GM19099 (cell line): ENCODE data around the gene PLEKHG3.

Source experiments
- POLR2A ChIP-seq: IDR thresholded peaks from 3 replicates; pipeline ENCODE4 v1.6.1; 2011; ENCODE audit warnings: low read depth; ENCODE audit not compliant: insufficient read length; ENCODE audit errors: extremely low read depth

PLEKHG3 gene

GRCh38 chr14:64700290-64700689, 3.9 kb upstream of the PLEKHG3 start:
- no peak for TF ChIP-seq POLR2A

- TF ChIP-seq POLR2A = no peak
These were observed 3.3 kb upstream of the PLEKHG3 start for GRCh38 chr14:64700894-64701293.

DNA sequence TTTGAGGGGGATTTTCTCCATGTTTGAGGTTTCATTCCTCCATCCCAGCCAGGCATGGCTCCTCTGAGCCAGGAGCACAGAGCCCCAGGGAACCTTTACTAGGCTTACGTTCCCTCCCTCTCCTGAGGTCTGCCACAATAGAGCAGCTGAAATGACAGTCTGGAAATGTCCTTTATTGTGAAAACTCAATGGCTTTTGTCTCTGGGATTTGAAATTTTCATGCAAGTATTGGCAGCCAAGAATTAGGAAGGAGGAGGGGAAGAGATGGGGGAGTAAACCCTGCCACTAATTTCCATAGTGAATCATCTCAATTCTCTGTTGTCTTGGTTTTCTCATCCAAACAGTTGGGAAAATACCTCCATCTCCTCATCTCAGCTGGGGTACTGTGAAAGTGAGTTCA, 2.6 kb upstream of the PLEKHG3 start:
- TF ChIP-seq POLR2A = no peak

GRCh38 chr14:64702493-64703394, 1.5 kb upstream of the PLEKHG3 start:
- no peak for TF ChIP-seq POLR2A

- no peak for TF ChIP-seq POLR2A
These were observed 655 bp upstream of the PLEKHG3 start for GRCh38 chr14:64703395-64704142.

- TF ChIP-seq POLR2A = no peak
These were observed 638 bp downstream of the PLEKHG3 start for GRCh38 chr14:64704743-64705380.

- no peak for TF ChIP-seq POLR2A
These were observed 1.3 kb downstream of the PLEKHG3 start for GRCh38 chr14:64705381-64706118.

GRCh38 chr14:64706119-64706592, 1.9 kb downstream of the PLEKHG3 start:
- TF ChIP-seq POLR2A = no peak

GRCh38 chr14:64706593-64707193, 2.5 kb downstream of the PLEKHG3 start:
- TF ChIP-seq POLR2A = no peak

- no peak for TF ChIP-seq POLR2A
These were observed 3.4 kb downstream of the PLEKHG3 start for GRCh38 chr14:64707661-64708060.

GRCh38 chr14:64708148-64709004, 4.2 kb downstream of the PLEKHG3 start:
- TF ChIP-seq POLR2A = no peak

DNA sequence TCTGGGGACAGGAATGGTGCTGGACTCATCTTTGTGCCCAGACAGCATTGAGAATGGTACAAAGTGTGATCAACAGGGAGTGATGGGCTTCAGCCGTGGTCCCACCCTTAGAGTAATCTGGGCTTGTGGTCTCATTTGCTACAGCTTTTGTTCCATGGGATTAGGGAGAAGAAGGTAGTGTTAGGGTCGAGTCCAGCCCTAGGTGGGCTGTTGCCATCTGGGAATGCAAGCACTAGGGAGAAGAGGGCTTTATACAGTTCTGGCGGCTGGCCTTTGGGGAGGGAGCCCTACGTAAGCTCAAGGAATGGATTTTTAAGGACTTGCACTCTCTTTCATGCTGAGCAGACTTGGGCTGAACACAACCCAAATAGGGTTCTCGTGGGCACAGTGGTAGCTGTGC, 4.9 kb downstream of the PLEKHG3 start:
- TF ChIP-seq POLR2A = no peak

DNA sequence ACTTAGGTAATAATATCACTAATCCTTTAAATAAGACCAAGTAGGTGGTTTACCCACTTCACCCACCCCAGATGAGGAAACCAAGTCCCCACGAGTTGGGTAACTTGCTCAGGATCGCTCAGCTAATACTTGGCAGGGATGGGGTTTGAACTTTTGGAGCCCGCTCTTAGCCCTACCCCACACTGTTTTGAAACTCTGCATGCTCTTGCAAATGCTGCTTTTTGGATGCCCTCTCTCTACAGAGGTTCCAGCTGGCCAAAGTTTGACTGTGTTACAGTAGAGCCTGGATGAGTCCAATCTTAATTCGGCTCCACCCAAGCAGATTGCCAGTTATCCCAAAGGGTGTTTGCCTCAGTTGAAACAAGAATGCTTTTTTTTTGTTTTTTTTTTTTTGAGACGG, 6.8 kb downstream of the PLEKHG3 start:
- TF ChIP-seq POLR2A = no peak
